Stimulated activated CD8-positive, alpha-beta memory T cell treated with anti-CD3 and anti-CD28 coated beads, Interleukin-4, amount 100 ng/mL, for 48 hours (primary cell): ENCODE results near the gene DBI.
"Not testable (repeated sequence)": the region's sequence is repeated elsewhere in the genome, so short reads cannot be mapped to it uniquely, and the experiment has no call there.

Experiments used
- DNase-seq: peaks from one replicate; pipeline ENCODE4 v3.0.0-alpha.2; 2020

DBI gene

GRCh38 chr2:119366161-119366648 lies 572 bp upstream of the DBI start:
- DNase-seq = no peak

DNA sequence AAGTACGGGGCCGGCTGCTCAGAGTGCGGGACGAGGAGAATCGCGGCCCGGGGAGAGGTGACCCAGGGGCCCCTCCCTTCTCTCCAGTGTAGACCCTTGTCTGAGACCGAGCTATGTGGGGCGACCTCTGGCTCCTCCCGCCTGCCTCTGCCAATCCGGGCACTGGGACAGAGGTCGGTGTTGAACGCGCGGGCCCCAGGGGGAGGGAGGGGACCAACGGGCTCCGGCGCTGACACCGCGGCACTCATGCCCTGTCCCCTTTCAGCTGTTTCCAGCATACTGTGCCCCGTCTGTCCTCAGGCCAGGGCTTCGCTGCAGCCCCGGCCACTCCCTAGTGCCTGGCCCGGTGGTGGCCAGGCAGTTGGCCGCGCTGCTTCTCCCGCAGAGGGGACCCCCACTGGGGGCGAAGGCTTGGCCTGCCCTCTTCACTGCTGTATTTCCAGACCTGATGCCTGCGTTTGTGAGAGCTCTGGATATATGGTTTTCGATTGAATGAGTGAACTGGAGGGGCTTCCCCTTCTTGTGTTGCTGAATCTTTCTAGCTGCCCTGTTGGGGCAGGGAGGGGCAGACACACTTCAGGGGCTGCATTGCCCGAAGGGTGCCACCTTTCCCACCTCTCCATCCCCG lies 809 bp downstream of the DBI start:
- peak; percentile 75 for DNase-seq

DNA sequence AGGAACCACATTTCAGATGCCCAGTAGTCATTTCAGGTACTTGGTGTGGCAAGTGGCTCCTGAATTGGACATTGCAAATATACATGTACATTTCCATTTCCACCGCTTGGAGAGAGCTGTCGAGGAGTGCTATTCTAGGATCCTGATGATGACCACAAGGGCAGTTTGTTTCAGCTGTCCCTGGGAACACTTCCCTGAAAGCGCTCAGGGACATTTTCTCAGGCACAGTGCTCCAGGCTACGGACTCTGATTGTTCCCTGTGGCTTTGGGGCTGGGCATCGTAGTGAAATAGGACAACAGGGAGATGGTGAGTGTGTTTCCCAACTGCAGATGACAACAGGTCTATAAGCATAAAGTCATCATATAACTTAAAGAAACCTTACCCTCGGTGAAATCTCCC lies 3.1 kb downstream of the DBI start:
- DNase-seq = no peak

- DNase-seq = no peak
These were observed 4.3 kb downstream of the DBI start for GRCh38 chr2:119371111-119371510.

- DNase-seq = no peak
These were observed 6.2 kb downstream of the DBI start for GRCh38 chr2:119372778-119373568.

GRCh38 chr2:119373907-119374745 lies 7.3 kb downstream of the DBI start:
- not testable (repeated sequence) for DNase-seq

DNA sequence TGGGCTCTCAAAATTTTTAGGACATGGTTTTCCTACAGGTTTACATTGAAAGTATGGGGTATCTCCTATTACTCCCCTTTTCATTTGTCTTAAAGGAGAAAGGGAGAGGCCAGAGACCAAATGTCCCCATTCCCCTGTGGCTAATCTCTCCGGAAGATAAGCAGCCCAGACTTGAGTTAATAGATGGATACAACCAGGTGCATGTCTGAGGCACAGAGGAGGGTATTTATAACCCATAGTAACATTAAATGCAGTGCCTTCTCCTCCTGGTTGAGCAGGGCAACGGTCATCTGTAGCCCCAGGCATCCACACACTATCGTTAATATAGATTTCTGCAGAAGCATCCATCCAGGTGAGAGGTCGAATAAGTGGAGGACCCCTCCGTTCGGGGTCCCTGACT lies 9.6 kb downstream of the DBI start:
- DNase-seq = not testable (repeated sequence)

- no peak for DNase-seq
These were observed 10.0 kb downstream of the DBI start for GRCh38 chr2:119376810-119377209.

GRCh38 chr2:119377294-119377992 lies 10.7 kb downstream of the DBI start:
- no peak for DNase-seq

DNA sequence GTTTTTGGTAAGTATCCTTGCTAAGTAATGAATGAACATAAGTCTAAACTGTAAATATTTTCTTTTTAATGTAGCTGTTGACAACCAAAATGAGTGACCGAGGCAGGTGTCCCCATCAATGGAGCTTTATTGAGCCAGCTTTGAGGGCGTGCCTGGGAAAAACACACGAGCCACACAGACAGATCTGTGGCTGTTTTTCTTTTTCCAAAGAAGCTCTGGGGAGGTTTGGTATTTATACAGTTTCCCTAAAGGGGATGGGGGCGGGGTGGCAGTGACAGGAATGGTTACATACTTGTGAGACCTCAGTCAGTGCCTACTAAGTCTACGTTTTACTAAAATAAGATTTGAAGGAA lies 11.2 kb downstream of the DBI start:
- no peak for DNase-seq

DNA sequence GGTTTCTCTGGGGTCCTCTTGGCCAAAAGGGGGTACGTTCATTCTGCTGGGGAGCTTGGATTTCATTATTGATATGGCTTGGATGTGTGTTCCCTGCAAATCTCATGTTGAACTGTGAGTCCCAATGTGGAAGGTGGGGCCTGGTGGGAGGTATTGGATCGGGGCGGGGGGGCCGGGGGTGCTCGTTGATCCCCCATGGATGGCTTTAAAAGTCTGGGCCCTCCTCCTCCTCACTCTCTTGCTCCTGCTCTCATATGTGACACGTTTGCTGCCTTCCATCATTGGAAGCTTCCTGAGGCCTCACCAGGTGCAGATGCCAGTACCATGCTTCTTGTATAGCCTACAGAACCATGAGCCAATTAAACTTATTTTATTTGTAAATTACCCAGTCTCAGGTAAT lies 11.8 kb downstream of the DBI start:
- DNase-seq = no peak

DNA sequence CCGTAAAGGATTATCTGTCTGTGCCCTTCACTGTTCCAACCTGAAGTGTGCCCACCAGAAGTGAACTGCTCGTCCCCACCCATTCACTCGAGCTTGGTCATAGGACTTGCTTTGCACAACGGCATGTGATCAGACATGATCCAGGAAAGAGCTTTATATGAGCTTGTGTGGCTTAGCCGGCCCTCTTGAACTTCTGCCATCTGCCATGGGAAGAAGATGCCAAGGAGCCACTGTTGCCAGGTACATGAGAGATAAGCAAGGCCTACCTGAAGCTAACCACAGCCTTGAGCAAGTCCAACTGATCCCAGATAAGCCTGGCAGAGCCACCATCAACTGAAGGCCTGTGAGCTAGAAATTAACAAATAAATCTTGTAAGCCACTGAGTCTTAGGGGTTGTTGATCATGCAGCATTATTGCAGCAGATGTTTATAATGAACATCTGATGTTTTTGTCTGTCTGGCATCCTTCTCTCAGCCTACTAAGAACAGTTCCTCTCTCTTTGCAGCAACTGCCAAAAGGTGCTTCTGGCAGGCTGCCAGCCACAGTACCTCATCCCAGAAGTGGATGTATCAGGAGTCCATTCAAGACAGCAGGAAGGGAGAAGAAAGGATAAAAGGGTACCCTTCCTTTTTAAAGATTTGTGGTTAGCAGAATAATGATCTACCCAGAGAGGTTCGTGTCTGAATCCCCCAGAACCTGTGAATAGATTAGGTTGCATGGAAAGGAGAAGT lies 16.8 kb downstream of the DBI start:
- DNase-seq = no peak

DNA sequence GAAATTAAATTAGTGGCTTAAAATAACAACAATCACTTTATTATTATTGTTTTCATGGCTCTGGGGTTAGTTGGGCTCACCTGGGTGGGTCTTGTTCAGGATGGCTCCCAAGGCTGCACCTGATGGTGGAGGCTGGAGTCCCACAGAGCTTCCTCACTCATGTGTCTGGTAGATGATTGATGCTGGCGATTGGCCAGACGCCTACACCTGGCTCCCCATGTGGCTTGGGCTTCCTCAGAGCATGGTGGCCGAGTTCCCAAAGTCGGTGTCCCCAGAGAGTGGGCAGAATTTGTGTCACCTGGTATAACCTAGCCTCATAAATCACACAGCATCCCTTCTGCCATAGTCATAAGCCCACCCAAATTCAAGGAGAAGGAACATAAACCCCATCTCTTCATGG lies 18.2 kb downstream of the DBI start:
- no peak for DNase-seq

DNA sequence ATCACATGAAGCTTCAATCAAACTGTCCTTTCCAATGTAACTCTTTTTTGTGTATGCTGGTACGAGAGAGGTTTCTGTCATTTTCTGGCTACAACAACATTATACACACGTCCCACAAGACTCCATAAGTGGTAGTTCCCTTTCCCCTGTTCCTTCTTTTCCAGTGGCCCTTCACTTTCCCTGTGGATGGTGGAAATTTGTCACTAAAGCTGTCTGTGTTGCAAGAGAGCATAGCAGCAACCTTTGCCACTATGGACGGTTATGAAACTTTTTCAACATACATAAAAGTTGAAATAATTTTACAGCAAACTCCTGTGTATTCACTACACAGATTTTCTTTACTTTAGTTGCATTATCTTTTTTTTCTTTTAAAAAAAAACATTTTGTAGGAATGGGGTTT lies 18.7 kb downstream of the DBI start:
- no peak for DNase-seq

DNA sequence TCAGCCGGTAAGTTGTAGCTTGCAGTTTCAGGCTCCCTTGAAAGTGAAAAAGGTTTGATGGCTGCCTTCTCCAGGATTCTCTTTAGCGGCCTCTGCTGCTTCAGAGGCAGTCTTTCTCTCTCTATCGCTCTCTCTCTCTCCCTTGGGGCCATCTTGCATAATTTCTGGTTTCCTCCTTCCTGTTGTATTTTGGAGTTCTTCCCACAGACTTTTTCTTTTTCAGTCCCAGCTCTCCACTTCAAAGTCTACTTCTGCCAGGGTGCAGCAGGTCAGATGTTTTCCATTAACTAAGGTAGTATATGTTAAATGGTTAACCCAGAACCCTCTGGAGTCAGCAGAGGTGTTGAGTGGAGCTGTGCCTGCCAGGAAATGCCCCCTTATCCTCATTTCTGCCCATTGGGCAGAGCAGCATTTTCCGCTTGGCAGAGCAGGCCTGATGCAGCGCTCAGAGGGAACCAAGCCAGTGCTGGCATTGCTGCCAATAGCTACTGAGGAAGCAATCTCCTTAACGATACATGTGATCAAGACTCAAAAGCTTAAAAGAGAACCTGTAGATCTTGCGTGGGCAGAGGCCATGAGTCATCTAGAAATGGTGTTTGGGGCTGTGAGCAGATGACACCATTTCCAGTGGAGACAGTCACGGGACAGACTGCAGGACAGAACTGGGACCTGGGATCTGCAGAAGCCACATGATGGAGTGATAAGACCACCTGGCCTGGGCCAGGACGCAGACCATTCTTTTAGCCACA lies 20.8 kb downstream of the DBI start:
- peak; percentile 41 for DNase-seq

DNA sequence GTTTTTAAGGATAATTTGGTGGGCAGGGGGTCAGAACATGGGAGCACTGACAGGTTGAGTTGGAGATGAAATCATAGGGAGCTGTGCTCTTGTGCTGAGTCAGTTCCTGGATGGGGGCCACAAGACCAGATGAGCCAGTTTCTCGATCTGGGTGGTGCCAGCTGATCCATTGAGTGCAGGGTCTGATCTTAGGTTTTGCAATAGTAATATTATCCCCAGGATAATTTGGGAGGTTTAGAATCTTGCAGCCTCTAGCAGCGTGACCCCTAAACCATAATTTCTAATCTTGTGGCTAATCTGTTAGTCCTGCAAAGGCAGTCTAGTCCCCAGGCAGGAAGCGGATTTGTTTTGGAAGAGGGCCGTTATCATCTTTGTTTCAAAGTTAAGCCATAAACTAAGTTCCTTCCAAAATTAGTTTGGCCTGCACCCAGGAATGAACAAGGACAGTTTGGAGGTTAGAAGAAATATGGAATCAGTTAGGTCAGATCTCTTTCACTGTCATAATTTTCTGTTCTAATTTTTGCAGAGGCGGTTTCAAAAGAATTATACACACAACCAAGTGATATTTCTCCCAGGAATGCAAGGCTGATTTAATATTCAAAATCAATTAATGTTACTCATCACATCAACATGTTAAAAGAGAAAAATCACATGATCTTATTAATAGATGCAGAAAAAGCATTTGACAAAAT lies 23.0 kb downstream of the DBI start:
- no peak for DNase-seq

GRCh38 chr2:119393971-119394748 lies 27.4 kb downstream of the DBI start:
- no peak for DNase-seq

DNA sequence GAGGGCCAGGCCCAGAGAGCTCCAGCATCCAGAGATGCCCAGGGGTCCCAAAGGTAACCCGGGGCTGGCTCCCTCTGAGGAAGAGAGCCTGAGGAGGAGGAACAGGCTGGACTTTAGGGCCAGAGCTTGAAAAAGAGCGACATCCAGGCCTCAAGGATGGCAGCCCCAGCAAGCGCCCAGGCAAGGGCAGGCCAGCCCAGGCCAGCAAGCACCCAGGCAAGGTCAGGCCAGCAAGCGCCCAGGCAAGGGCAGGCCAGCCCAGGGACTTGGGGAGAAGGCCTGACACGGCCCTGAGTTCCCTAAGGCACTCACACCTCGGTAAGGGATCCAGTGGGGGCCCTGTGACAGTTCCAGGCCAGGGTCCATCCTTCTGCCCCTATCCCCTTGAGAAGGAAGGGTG lies 30.4 kb downstream of the DBI start:
- no peak for DNase-seq

DNA sequence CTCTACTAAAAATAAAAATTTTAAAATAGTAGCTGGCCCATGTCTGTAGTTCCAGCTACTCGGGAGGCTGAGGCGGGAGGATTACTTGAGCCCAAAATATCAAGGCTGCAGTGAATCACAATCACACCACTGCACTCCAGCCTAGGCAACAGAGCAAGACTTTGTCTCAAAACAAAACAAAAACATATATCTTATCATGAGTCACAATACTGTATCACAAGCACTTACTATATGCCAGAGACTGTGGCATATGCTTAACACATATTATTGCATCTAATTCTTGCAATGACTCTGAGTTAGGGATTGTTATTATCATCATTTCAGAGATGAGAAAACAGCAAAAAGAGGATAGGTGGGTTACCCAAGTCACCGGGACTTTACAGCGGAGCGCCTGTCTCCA lies 35.3 kb downstream of the DBI start:
- no peak for DNase-seq
